Right lobe of liver (tissue), 4 donors: ENCODE results near the gene NPM1.

Source experiments
- POLR2A ChIP-seq: fragments of 450-650 bp; IDR thresholded peaks from one replicate; pipeline ENCODE4 v1.6.1; 2017; ENCODE audit warnings: antibody characterized with exemption, mild to moderate bottlenecking
- TF ChIP-seq, protein P1 (sequence below), 4 donors: fragments of 200-600 bp in 3 of 4; fragments of 450-650 bp in 1 of 4; IDR thresholded peaks; one replicate each; pipeline versions ENCODE4 v1.5.1 to v1.8.0; 2016 to 2022; ENCODE audit warnings: antibody characterized with exemption in 4 of 4, mild to moderate bottlenecking in 2 of 4
- donor health status: DM: no; HTN: no; CAD: no.
- donor health status: DM: no; HTN: no; CAD: no.
- donor health status: DM: no; HTN: yes; CAD: no.

DNA sequence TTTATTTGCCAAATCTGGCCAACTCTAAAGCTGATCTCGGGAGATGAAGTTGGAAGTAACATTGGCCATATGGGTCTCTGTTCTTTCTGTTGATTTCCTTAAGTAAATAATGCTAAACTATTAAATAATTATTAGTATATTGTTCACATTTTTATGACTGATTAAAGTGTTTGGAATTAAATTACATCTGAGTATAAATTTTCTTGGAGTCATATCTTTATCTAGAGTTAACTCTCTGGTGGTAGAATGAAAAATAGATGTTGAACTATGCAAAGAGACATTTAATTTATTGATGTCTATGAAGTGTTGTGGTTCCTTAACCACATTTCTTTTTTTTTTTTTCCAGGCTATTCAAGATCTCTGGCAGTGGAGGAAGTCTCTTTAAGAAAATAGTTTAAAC is 22.5 kb downstream of the NPM1 start:
- no peak for TF ChIP-seq POLR2A
- TF ChIP-seq, protein P1, sequence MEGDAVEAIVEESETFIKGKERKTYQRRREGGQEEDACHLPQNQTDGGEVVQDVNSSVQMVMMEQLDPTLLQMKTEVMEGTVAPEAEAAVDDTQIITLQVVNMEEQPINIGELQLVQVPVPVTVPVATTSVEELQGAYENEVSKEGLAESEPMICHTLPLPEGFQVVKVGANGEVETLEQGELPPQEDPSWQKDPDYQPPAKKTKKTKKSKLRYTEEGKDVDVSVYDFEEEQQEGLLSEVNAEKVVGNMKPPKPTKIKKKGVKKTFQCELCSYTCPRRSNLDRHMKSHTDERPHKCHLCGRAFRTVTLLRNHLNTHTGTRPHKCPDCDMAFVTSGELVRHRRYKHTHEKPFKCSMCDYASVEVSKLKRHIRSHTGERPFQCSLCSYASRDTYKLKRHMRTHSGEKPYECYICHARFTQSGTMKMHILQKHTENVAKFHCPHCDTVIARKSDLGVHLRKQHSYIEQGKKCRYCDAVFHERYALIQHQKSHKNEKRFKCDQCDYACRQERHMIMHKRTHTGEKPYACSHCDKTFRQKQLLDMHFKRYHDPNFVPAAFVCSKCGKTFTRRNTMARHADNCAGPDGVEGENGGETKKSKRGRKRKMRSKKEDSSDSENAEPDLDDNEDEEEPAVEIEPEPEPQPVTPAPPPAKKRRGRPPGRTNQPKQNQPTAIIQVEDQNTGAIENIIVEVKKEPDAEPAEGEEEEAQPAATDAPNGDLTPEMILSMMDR (IDR thresholded peaks at IDR 0.05) = no peak
